Activated CD8-positive, alpha-beta memory T cell treated with anti-CD3 and anti-CD28 coated beads, Interleukin-2, amount 50 U/mL, for 48 hours (primary cell): Measurements from ENCODE around the gene SOCS4.
"Not testable (repeated sequence)": the region's sequence is repeated elsewhere in the genome, so short reads cannot be mapped to it uniquely, and the experiment has no call there.

Experiments used
- DNase-seq: peaks from one replicate; pipeline ENCODE4 v3.0.0-alpha.2; 2020

Gene SOCS4

GRCh38 chr14:55052269-55052930 is 25.4 kb downstream of the SOCS4 start:
- DNase-seq = no peak

GRCh38 chr14:55053018-55053417 is 26.0 kb downstream of the SOCS4 start:
- no peak for DNase-seq

GRCh38 chr14:55053500-55053899 is 26.5 kb downstream of the SOCS4 start:
- DNase-seq = no peak

- no peak for DNase-seq
Observed at GRCh38 chr14:55054098-55054497, 27.1 kb downstream of the SOCS4 start.

- no peak for DNase-seq
Observed at GRCh38 chr14:55057919-55058318, 30.9 kb downstream of the SOCS4 start.

- DNase-seq = no peak
Observed at GRCh38 chr14:55059333-55059732, 32.3 kb downstream of the SOCS4 start.

GRCh38 chr14:55062517-55063351 is 35.7 kb downstream of the SOCS4 start:
- DNase-seq = no peak

- DNase-seq = not testable (repeated sequence)
Observed at GRCh38 chr14:55064896-55065295, 37.9 kb downstream of the SOCS4 start.

- no peak for DNase-seq
Observed at GRCh38 chr14:55065411-55065810, 38.4 kb downstream of the SOCS4 start.

GRCh38 chr14:55066223-55066622 is 39.2 kb downstream of the SOCS4 start:
- DNase-seq = no peak

- no peak for DNase-seq
Observed at GRCh38 chr14:55070981-55071411, 44.0 kb downstream of the SOCS4 start.

- DNase-seq = no peak
Observed at GRCh38 chr14:55071870-55072640, 45.0 kb downstream of the SOCS4 start.

GRCh38 chr14:55073856-55074255 is 46.8 kb downstream of the SOCS4 start:
- DNase-seq = no peak

GRCh38 chr14:55074662-55075061 is 47.6 kb downstream of the SOCS4 start:
- no peak for DNase-seq

GRCh38 chr14:55075628-55076175 is 48.7 kb downstream of the SOCS4 start:
- DNase-seq = no peak

GRCh38 chr14:55077170-55078151 is 50.4 kb downstream of the SOCS4 start:
- DNase-seq = no peak

- not testable (repeated sequence) for DNase-seq
Observed at GRCh38 chr14:55079961-55080360, 52.9 kb downstream of the SOCS4 start.

GRCh38 chr14:55084401-55085059 is 57.5 kb downstream of the SOCS4 start:
- DNase-seq = no peak

- no peak for DNase-seq
Observed at GRCh38 chr14:55085060-55085660, 58.1 kb downstream of the SOCS4 start.

GRCh38 chr14:55086938-55087337 is 59.9 kb downstream of the SOCS4 start:
- DNase-seq = no peak

GRCh38 chr14:55088356-55088755 is 61.3 kb downstream of the SOCS4 start:
- DNase-seq = no peak
